Astrocyte (in vitro differentiated cells and primary cell): ENCODE measurements around the gene MET. TPM values are rescaled to one million over a fixed set of nuclear protein-coding genes. Genes with fewer than 3 reads are reported as not detected.

ENCODE experiments used
- DNase-seq: peaks from one replicate; pipeline ENCODE4 v3.0.0-alpha.2; 2010; ENCODE audit warnings: low read depth
- FAIRE-seq: peaks from 2 replicates; lab custom pipeline; 2011; peaks lifted over from hg19 to GRCh38; lab: Jason Lieb, UNC
- H2AFZ ChIP-seq: 2 replicates; pipeline ENCODE4 v1.6.0; 2012; ENCODE audit warnings: low read depth, low read length, inconsistent platforms
- H3K27ac ChIP-seq: 2 replicates; pipeline ENCODE4 v1.5.1; 2011; ENCODE audit warnings: low read depth, low read length, inconsistent platforms
- H3K27me3 ChIP-seq: 2 replicates; pipeline ENCODE4 v1.6.0; 2011; ENCODE audit warnings: low read length, inconsistent platforms; ENCODE audit not compliant: insufficient read depth
- H3K36me3 ChIP-seq: 2 replicates; pipeline ENCODE4 v1.5.1; 2011; ENCODE audit warnings: low read length, inconsistent platforms; ENCODE audit not compliant: insufficient read depth
- H3K4me1 ChIP-seq: 2 replicates; pipeline ENCODE4 v1.5.1; 2011; ENCODE audit warnings: low read length, inconsistent platforms; ENCODE audit not compliant: insufficient read depth
- H3K4me2 ChIP-seq: 2 replicates; pipeline ENCODE4 v1.6.0; 2012; ENCODE audit warnings: low read length, inconsistent platforms
- H3K4me3 ChIP-seq: 2 replicates; pipeline ENCODE4 v1.5.1; 2011; ENCODE audit warnings: low read depth, mild to moderate bottlenecking, low read length, inconsistent platforms; ENCODE audit not compliant: insufficient read depth
- H3K79me2 ChIP-seq: 2 replicates; pipeline ENCODE4 v1.6.0; 2012; ENCODE audit warnings: mild to moderate bottlenecking, low read length, inconsistent platforms; ENCODE audit not compliant: insufficient read depth
- H3K9ac ChIP-seq: 2 replicates; pipeline ENCODE4 v1.6.0; 2012; ENCODE audit warnings: mild to moderate bottlenecking, low read length, inconsistent platforms
- H3K9me3 ChIP-seq: 2 replicates; pipeline ENCODE4 v1.5.1; 2012; ENCODE audit warnings: low read depth, mild to moderate bottlenecking, low read length, inconsistent platforms; ENCODE audit not compliant: insufficient read depth
- H4K20me1 ChIP-seq: 2 replicates; pipeline ENCODE4 v1.6.0; 2012; ENCODE audit warnings: low read length, inconsistent platforms; ENCODE audit not compliant: insufficient read depth
- H3K27ac Mint-ChIP-seq: one replicate; pipeline ENCODE4 v1.8.0; 2021; ENCODE audit warnings: mild to moderate bottlenecking, mixed read lengths; ENCODE audit not compliant: unreplicated experiment
- H3K27me3 Mint-ChIP-seq: one replicate; pipeline ENCODE4 v1.8.0; 2021; ENCODE audit warnings: low read depth, mixed read lengths; ENCODE audit not compliant: unreplicated experiment
- H3K36me3 Mint-ChIP-seq: one replicate; pipeline ENCODE4 v1.8.0; 2021; ENCODE audit warnings: low read depth, mixed read lengths; ENCODE audit not compliant: unreplicated experiment
- H3K4me1 Mint-ChIP-seq: one replicate; pipeline ENCODE4 v1.8.0; 2021; ENCODE audit warnings: low read depth, mixed read lengths; ENCODE audit not compliant: unreplicated experiment
- H3K4me3 Mint-ChIP-seq: one replicate; pipeline ENCODE4 v1.8.0; 2021; ENCODE audit warnings: mild to moderate bottlenecking, moderate library complexity, mixed read lengths; ENCODE audit not compliant: unreplicated experiment
- H3K9me3 Mint-ChIP-seq: one replicate; pipeline ENCODE4 v1.8.0; 2021; ENCODE audit warnings: mild to moderate bottlenecking, mixed read lengths; ENCODE audit not compliant: unreplicated experiment
- EZH2 ChIP-seq: IDR thresholded peaks from 2 replicates; pipeline ENCODE4 v1.6.1; 2012; ENCODE audit warnings: mild to moderate bottlenecking, low read length, inconsistent platforms; ENCODE audit not compliant: insufficient read depth
- total RNA-seq: library from RNA; stranded (reverse); gene quantifications from 2 replicates; pipeline ENCODE4 v1.2.1, GENCODE V29; 2021
- TF ChIP-seq, protein P1 (sequence below): IDR thresholded peaks from 2 replicates; pipeline ENCODE4 v1.5.1; 2011; ENCODE audit warnings: low read depth, mild to moderate bottlenecking, inconsistent platforms, low read length, moderate library complexity; ENCODE audit not compliant: insufficient read depth

The MET gene
- total RNA-seq, 1 donor from 2014 or later: 8.2 TPM

- peaks cover 4% of the 10 kb centered on the region for H4K20me1 ChIP-seq
- H3K27ac ChIP-seq: no peak overlapping the region
- no peaks in the 10 kb centered on the region for H3K9me3 ChIP-seq
- no peaks in the 10 kb centered on the region for H3K27me3 ChIP-seq
- TF ChIP-seq, protein P1, sequence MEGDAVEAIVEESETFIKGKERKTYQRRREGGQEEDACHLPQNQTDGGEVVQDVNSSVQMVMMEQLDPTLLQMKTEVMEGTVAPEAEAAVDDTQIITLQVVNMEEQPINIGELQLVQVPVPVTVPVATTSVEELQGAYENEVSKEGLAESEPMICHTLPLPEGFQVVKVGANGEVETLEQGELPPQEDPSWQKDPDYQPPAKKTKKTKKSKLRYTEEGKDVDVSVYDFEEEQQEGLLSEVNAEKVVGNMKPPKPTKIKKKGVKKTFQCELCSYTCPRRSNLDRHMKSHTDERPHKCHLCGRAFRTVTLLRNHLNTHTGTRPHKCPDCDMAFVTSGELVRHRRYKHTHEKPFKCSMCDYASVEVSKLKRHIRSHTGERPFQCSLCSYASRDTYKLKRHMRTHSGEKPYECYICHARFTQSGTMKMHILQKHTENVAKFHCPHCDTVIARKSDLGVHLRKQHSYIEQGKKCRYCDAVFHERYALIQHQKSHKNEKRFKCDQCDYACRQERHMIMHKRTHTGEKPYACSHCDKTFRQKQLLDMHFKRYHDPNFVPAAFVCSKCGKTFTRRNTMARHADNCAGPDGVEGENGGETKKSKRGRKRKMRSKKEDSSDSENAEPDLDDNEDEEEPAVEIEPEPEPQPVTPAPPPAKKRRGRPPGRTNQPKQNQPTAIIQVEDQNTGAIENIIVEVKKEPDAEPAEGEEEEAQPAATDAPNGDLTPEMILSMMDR: no peak
- TF ChIP-seq EZH2: no peak
- H3K9me3 Mint-ChIP-seq: peaks cover 2% of the 10 kb centered on the region
- H3K79me2 ChIP-seq: peaks cover 25% of the 10 kb centered on the region
- no peak overlapping the region for H2AFZ ChIP-seq
- H3K9ac ChIP-seq: no peak overlapping the region
- no peak overlapping the region for H3K4me3 ChIP-seq
- peaks cover 2% of the 10 kb centered on the region for H3K4me1 Mint-ChIP-seq
- peaks cover 7% of the 10 kb centered on the region for H3K4me1 ChIP-seq
- H3K36me3 ChIP-seq: no peaks in the 10 kb centered on the region
- FAIRE-seq (no peak), DNase-seq (peak; percentile 39)
- H3K4me3 Mint-ChIP-seq: no peak overlapping the region
- no peak overlapping the region for H3K27ac Mint-ChIP-seq
- no peaks in the 10 kb centered on the region for H3K36me3 Mint-ChIP-seq
- H3K4me2 ChIP-seq: no peak overlapping the region
- peaks cover 19% of the 10 kb centered on the region for H3K27me3 Mint-ChIP-seq
These were observed 2.2 kb upstream of the MET start for GRCh38 chr7:116669769-116670168.

- H3K9me3 ChIP-seq: no peaks in the 10 kb centered on the region
- Mint-ChIP-seq H3K4me3 (no peak overlapping the region), H3K36me3 (no peaks in the 10 kb centered on the region), H3K4me1 (peaks cover 2% of the 10 kb centered on the region), H3K9me3 (peaks cover 2% of the 10 kb centered on the region), H3K27ac (no peak overlapping the region), H3K27me3 (peaks cover 19% of the 10 kb centered on the region)
- peaks cover 4% of the 10 kb centered on the region for H4K20me1 ChIP-seq
- H3K4me3 ChIP-seq: no peak overlapping the region
- H3K27ac ChIP-seq: no peak overlapping the region
- H3K27me3 ChIP-seq: no peaks in the 10 kb centered on the region
- FAIRE-seq: no peak
- peak; percentile 39 for DNase-seq
- no peak overlapping the region for H2AFZ ChIP-seq
- no peaks in the 10 kb centered on the region for H3K36me3 ChIP-seq
- H3K4me2 ChIP-seq: no peak overlapping the region
- peaks cover 9% of the 10 kb centered on the region for H3K4me1 ChIP-seq
- no peak overlapping the region for H3K9ac ChIP-seq
- peaks cover 32% of the 10 kb centered on the region for H3K79me2 ChIP-seq
- no peak for TF ChIP-seq EZH2
- TF ChIP-seq, protein P1: no peak
These were observed 1.5 kb upstream of the MET start for GRCh38 chr7:116670409-116671015.

- no peak overlapping the region for H3K4me3 ChIP-seq
- no peak for FAIRE-seq
- no peak overlapping the region for H3K27ac Mint-ChIP-seq
- no peaks in the 10 kb centered on the region for H3K9me3 ChIP-seq
- peaks cover 4% of the 10 kb centered on the region for H4K20me1 ChIP-seq
- peaks cover 2% of the 10 kb centered on the region for H3K4me1 Mint-ChIP-seq
- H3K27me3 ChIP-seq: no peaks in the 10 kb centered on the region
- peaks cover 2% of the 10 kb centered on the region for H3K9me3 Mint-ChIP-seq
- no peak for TF ChIP-seq EZH2
- TF ChIP-seq, protein P1: no peak
- no peak for DNase-seq
- H3K27me3 Mint-ChIP-seq: peaks cover 19% of the 10 kb centered on the region
- H3K36me3 ChIP-seq: no peaks in the 10 kb centered on the region
- no peak overlapping the region for H3K27ac ChIP-seq
- no peaks in the 10 kb centered on the region for H3K36me3 Mint-ChIP-seq
- H3K4me2 ChIP-seq: peak overlapping the region; percentile 97
- H3K4me3 Mint-ChIP-seq: peak overlapping the region; percentile 84
- peak overlapping the region; percentile 97 for H3K9ac ChIP-seq
- no peak overlapping the region for H2AFZ ChIP-seq
- H3K79me2 ChIP-seq: peaks cover 38% of the 10 kb centered on the region
- peaks cover 9% of the 10 kb centered on the region for H3K4me1 ChIP-seq
These were observed 885 bp upstream of the MET start for GRCh38 chr7:116671111-116671510.
